ENCODE data around the gene FXR2. TPM values are rescaled to one million over a fixed set of nuclear protein-coding genes. Genes with fewer than 3 reads are reported as not detected.
A peak's percentile ranks its signal among the peaks of the same experiment; 100 is the strongest.

Gene FXR2
- total RNA-seq, 4 donors from 2014 or later = 11.7 to 25.4 (median 22.4) TPM

GRCh38 chr17:7577327-7578199, 37.1 kb downstream of the FXR2 start:
- Histone ChIP-seq H3K27me3 (no peaks in the 10 kb centered on the region), H3K36me3 (peaks cover 0 to 46% (median 25%) of the 10 kb centered on the region in 4 donors), H3K4me3 (no peak overlapping the region), H3K4me1 (peaks cover 35 to 69% (median 48%) of the 10 kb centered on the region in 4 donors), H3K9me3 (no peaks in the 10 kb centered on the region), H3K27ac (peak overlapping the region; percentile 89 to 91 (median 90))
- TF ChIP-seq CTCF (IDR thresholded peaks at IDR 0.05) (no peak), POLR2AphosphoS5 (IDR thresholded peaks at IDR 0.05) (peak in 1 of 3 donors; percentile 8), EP300 (IDR thresholded peaks at IDR 0.05; ENCODE audit: low read depth) (no peak), POLR2A (IDR thresholded peaks at IDR 0.05) (no peak)
- DNase-seq = no peak
- intact Hi-C loops (cut with DNase I; ENCODE audit: low total_unique reads) (no loop called here), in situ Hi-C loops (cut with MboI; ENCODE audit: low pct_ligation_motif_present in 1 of 4, low pct_unique_long_range_greater_than_20kb in 1 of 4, low sequenced_read_pairs in 3 of 4) (no loop called here)
- 66 to 79% methylated on average over 3 to 17 of the region's 17 CpGs for WGBS, 2 donors (ENCODE audit: low coverage in 1 of 2)

GRCh38 chr17:7576432-7576937, 38.2 kb downstream of the FXR2 start:
- WGBS, 2 donors (ENCODE audit: low coverage in 1 of 2) = 81% methylated on average over 14 of the region's 14 CpGs; no CpG with 5 or more reads in 1 of the 2 donors
- peak in 1 of 3 donors; percentile 45 for TF ChIP-seq POLR2AphosphoS5 (IDR thresholded peaks at IDR 0.05)
- TF ChIP-seq POLR2A (IDR thresholded peaks at IDR 0.05) = no peak
- TF ChIP-seq CTCF (IDR thresholded peaks at IDR 0.05) = no peak
- no peak for TF ChIP-seq EP300 (IDR thresholded peaks at IDR 0.05; ENCODE audit: low read depth)
- peaks cover 0 to 46% (median 25%) of the 10 kb centered on the region in 4 donors for H3K36me3 ChIP-seq
- H3K27ac ChIP-seq = no peak overlapping the region
- intact Hi-C loops (cut with DNase I; ENCODE audit: low total_unique reads) (no loop called here), in situ Hi-C loops (cut with MboI; ENCODE audit: low pct_ligation_motif_present in 1 of 4, low pct_unique_long_range_greater_than_20kb in 1 of 4, low sequenced_read_pairs in 3 of 4) (no loop called here)
- no peaks in the 10 kb centered on the region for H3K9me3 ChIP-seq
- H3K27me3 ChIP-seq = no peaks in the 10 kb centered on the region
- DNase-seq = no peak
- H3K4me1 ChIP-seq = peaks cover 35 to 68% (median 41%) of the 10 kb centered on the region in 4 donors
- H3K4me3 ChIP-seq = no peak overlapping the region

- Histone ChIP-seq H3K27ac (peak overlapping the region in 1 of 4 donors; percentile 99), H3K4me1 (peaks cover 30 to 69% (median 41%) of the 10 kb centered on the region in 4 donors), H3K36me3 (peaks cover 0 to 50% (median 26%) of the 10 kb centered on the region in 4 donors), H3K27me3 (no peaks in the 10 kb centered on the region), H3K9me3 (no peaks in the 10 kb centered on the region), H3K4me3 (no peak overlapping the region)
- DNase-seq = no peak
- intact Hi-C loops (cut with DNase I; ENCODE audit: low total_unique reads) = no loop called here
- TF ChIP-seq POLR2AphosphoS5 (IDR thresholded peaks at IDR 0.05) (no peak), CTCF (IDR thresholded peaks at IDR 0.05) (no peak), EP300 (IDR thresholded peaks at IDR 0.05; ENCODE audit: low read depth) (no peak), POLR2A (IDR thresholded peaks at IDR 0.05) (no peak)
- 60 to 71% methylated on average over 4 to 7 of the region's 7 CpGs for WGBS, 2 donors (ENCODE audit: low coverage in 1 of 2)
- in situ Hi-C loops (cut with MboI; ENCODE audit: low pct_ligation_motif_present in 1 of 4, low pct_unique_long_range_greater_than_20kb in 1 of 4, low sequenced_read_pairs in 3 of 4) = no loop called here
Measured at GRCh38 chr17:7575959-7576358, 38.7 kb downstream of the FXR2 start.

- peaks cover 0 to 55% (median 26%) of the 10 kb centered on the region in 4 donors for H3K36me3 ChIP-seq
- intact Hi-C loops (cut with DNase I; ENCODE audit: low total_unique reads) = no loop called here
- in situ Hi-C loops (cut with MboI; ENCODE audit: low pct_ligation_motif_present in 1 of 4, low pct_unique_long_range_greater_than_20kb in 1 of 4, low sequenced_read_pairs in 3 of 4) = no loop called here
- H3K27me3 ChIP-seq = no peaks in the 10 kb centered on the region
- H3K27ac ChIP-seq = peak overlapping the region in 3 of 4 donors; percentile 19 to 99 (median 99)
- TF ChIP-seq EP300 (IDR thresholded peaks at IDR 0.05; ENCODE audit: low read depth) (no peak), POLR2AphosphoS5 (IDR thresholded peaks at IDR 0.05) (peak in 1 of 3 donors; percentile 13), POLR2A (IDR thresholded peaks at IDR 0.05) (no peak)
- peaks cover 27 to 64% (median 41%) of the 10 kb centered on the region in 4 donors for H3K4me1 ChIP-seq
- H3K9me3 ChIP-seq = no peaks in the 10 kb centered on the region
- no peak for DNase-seq
- 54% methylated on average over 1 of the region's 1 CpG; no CpG with 5 or more reads in 1 of the 2 donors for WGBS, 2 donors (ENCODE audit: low coverage in 1 of 2)
- H3K4me3 ChIP-seq = no peak overlapping the region
Measured at GRCh38 chr17:7575481-7575883, 39.2 kb downstream of the FXR2 start.

Measured in transverse colon (tissue), 4 donors.